Mesothelial cell of epicardium (in vitro differentiated cells): ENCODE data around the gene SH3YL1. TPM values are rescaled to one million over a fixed set of nuclear protein-coding genes. Genes with fewer than 3 reads are reported as not detected.

ENCODE experiments used
- DNase-seq, 2 experiments: peaks; one replicate each; pipeline ENCODE4 v3.0.0; 2021; ENCODE audit warnings: low spot score in 2 of 2; ENCODE audit not compliant: unreplicated experiment in 2 of 2
- H3K27ac Mint-ChIP-seq: 2 replicates; pipeline ENCODE4 v1.8.0; 2021; ENCODE audit warnings: mixed read lengths
- H3K27me3 Mint-ChIP-seq: 2 replicates; pipeline ENCODE4 v1.8.0; 2021; ENCODE audit warnings: low read depth, mixed read lengths
- H3K36me3 Mint-ChIP-seq: 2 replicates; pipeline ENCODE4 v1.8.0; 2021; ENCODE audit warnings: mixed read lengths
- H3K4me1 Mint-ChIP-seq: 2 replicates; pipeline ENCODE4 v1.8.0; 2021; ENCODE audit warnings: mixed read lengths
- H3K4me3 Mint-ChIP-seq: 2 replicates; pipeline ENCODE4 v1.8.0; 2021; ENCODE audit warnings: mild to moderate bottlenecking, moderate library complexity, mixed read lengths
- H3K9me3 Mint-ChIP-seq: 2 replicates; pipeline ENCODE4 v1.8.0; 2021; ENCODE audit warnings: mixed read lengths
- total RNA-seq: library from RNA; stranded (reverse); gene quantifications from 3 replicates; pipeline ENCODE4 v1.2.1, GENCODE V29; 2021
- TF ChIP-seq, protein P1 (sequence below): fragments of 200-600 bp; sonication (generic); IDR thresholded peaks from one replicate; pipeline ENCODE4 v1.5.0; 2021; ENCODE audit warnings: antibody characterized with exemption; ENCODE audit not compliant: unreplicated experiment

SH3YL1 gene, protein sequence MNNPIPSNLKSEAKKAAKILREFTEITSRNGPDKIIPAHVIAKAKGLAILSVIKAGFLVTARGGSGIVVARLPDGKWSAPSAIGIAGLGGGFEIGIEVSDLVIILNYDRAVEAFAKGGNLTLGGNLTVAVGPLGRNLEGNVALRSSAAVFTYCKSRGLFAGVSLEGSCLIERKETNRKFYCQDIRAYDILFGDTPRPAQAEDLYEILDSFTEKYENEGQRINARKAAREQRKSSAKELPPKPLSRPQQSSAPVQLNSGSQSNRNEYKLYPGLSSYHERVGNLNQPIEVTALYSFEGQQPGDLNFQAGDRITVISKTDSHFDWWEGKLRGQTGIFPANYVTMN
- 77.6 to 85.8 TPM (median 84.2 TPM) in 3 replicates for total RNA-seq

DNA sequence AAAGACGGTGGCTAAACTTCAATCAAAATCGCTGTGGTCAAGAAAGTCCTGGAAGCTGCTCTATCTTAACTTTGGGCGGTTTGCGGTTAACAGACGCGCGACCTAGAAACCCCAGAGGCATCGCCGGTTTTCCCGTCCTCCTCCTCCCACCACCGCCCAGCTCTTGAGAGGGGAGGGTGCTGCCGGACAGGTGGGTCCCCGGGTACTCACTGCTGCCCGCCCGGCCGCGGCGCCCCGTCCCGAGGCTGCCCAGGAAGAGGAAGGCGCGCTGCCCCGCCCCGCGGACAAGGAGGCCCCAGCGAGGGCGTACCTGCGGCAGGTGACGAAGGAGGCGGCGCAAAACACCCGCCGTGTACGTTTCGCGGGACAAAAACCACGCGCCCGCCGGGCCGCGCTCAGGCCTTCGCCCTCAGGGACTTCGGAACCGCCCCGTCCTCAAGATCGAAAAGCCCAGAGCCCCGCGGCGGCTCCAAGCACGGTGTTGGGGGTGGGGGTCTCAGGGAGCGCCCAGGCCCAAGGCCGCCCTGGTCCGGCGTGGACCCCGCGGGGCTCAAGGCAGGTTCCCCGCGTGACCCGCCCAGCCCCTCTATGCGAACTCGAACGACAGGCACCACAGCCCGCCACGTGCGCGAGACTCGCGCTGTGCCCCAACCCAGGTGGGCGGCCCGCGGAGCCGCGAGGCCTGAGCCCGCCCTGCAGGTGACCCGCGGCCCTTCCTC is at the start of gene SH3YL1:
Gene SH3YL1 (minus strand): TSS at position 259 of the 719 bp plus-strand sequence. CDS start 48 bp downstream, at position 211.
- Mint-ChIP-seq H3K4me3 (peak within 1 kb of the TSS; percentile 92), H3K36me3 (peaks cover 8% of the 10 kb centered on the region), H3K4me1 (peaks cover 43% of the 10 kb centered on the region), H3K27ac (peak within 1 kb of the TSS; percentile 97), H3K9me3 (peaks cover under 1% of the 10 kb centered on the region), H3K27me3 (no peaks in the 10 kb centered on the region)
- TF ChIP-seq, protein P1, sequence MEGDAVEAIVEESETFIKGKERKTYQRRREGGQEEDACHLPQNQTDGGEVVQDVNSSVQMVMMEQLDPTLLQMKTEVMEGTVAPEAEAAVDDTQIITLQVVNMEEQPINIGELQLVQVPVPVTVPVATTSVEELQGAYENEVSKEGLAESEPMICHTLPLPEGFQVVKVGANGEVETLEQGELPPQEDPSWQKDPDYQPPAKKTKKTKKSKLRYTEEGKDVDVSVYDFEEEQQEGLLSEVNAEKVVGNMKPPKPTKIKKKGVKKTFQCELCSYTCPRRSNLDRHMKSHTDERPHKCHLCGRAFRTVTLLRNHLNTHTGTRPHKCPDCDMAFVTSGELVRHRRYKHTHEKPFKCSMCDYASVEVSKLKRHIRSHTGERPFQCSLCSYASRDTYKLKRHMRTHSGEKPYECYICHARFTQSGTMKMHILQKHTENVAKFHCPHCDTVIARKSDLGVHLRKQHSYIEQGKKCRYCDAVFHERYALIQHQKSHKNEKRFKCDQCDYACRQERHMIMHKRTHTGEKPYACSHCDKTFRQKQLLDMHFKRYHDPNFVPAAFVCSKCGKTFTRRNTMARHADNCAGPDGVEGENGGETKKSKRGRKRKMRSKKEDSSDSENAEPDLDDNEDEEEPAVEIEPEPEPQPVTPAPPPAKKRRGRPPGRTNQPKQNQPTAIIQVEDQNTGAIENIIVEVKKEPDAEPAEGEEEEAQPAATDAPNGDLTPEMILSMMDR = no peak
- DNase-seq = peak in 1 of 2 experiments; percentile 65

DNA sequence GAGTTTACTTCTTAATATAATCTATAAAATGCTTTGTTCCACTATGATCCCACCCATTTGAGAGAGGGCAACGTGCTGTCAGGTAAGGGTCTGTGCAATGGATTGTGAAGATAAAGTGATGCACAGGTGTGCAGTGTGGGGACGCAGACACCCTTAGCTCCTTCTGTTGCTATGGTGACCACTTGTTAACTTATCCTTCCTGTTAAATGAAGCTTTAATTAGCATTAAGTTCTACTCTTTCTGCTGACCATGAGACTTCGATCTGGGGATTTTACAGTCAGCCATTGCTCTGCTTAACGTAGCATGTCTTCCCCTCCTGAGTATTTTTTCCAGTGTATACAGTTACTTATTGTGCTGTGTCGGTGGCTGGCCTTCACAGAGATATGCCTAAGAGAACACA is 47.2 kb upstream of the SH3YL1 start:
- Mint-ChIP-seq H3K27me3 (peaks cover 7% of the 10 kb centered on the region), H3K27ac (no peak overlapping the region), H3K4me3 (no peak overlapping the region), H3K4me1 (peaks cover 15% of the 10 kb centered on the region), H3K36me3 (no peaks in the 10 kb centered on the region), H3K9me3 (no peaks in the 10 kb centered on the region)
- TF ChIP-seq, protein P1 = no peak
- DNase-seq = no peak

DNA sequence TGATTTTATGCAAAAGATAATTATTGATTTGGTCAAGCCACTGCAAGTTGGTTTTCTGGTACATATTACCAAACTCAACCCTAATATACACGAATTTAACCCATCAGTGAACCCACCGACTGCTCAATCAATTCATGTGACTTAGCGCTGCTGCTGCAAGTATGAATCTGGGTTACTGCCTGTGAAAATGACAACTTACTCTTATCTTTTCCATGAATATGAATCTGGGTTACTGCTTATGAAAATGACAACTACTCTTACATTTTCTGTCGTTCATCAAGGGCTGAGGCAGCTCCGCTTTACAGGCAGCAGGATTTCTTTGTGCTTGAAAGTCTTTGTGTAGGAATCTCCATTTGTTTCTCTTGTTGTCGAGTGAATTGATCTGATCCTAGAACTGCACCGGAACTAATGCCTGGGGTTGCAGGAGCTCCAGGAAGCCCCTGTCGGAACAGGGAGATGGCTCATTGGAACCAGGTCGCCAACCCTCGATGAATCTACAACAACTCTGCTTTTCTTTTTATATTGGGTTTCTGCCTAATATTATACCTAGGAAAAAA is 46.2 kb upstream of the SH3YL1 start:
- Mint-ChIP-seq H3K9me3 (no peaks in the 10 kb centered on the region), H3K4me3 (no peak overlapping the region), H3K36me3 (no peaks in the 10 kb centered on the region), H3K27ac (no peak overlapping the region), H3K27me3 (peaks cover 7% of the 10 kb centered on the region), H3K4me1 (peaks cover 15% of the 10 kb centered on the region)
- TF ChIP-seq, protein P1 = no peak
- no peak for DNase-seq

DNA sequence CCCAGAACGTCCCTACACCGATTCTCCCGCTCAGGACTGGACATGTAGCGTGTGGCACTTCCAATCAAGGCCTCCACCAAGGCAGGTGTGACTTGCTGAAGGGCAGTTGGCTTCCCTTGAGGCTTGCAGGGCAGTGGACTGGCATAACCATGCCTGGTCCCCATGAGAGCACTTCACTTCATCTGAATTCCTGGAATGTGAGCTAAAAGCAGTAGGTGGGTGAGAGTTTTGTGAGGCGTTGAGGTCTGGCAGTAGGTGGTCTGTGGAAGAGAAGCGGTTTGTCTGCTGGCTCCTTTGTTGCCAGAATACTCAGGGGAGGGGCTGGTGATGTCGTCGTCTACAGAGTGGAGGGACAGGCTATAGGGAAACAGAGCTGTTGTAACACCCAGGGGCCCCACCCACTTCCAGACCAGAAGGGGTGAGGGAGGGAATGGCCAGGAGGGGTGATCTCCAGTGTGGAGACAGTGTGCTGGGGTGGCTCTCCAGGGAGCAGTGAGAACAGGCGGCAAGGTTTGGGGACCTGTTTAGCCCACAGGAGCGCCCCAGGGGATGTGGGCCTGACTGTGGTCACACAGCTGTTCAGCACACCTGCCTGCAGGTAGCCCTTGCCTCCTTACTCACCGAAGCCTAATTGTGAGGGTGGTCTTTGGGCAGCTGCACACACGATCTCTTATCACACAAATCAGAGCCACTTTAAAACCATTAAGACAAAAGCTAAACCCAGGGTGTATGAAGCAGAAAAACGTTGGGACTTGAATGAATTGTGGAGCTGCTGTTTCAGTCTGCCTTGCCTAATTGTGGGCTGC is 45.5 kb upstream of the SH3YL1 start:
- H3K36me3 Mint-ChIP-seq = no peaks in the 10 kb centered on the region
- TF ChIP-seq, protein P1 = no peak
- DNase-seq = no peak
- H3K27me3 Mint-ChIP-seq = peaks cover 7% of the 10 kb centered on the region
- H3K27ac Mint-ChIP-seq = no peak overlapping the region
- H3K4me1 Mint-ChIP-seq = peaks cover 15% of the 10 kb centered on the region
- H3K4me3 Mint-ChIP-seq = no peak overlapping the region
- H3K9me3 Mint-ChIP-seq = no peaks in the 10 kb centered on the region

DNA sequence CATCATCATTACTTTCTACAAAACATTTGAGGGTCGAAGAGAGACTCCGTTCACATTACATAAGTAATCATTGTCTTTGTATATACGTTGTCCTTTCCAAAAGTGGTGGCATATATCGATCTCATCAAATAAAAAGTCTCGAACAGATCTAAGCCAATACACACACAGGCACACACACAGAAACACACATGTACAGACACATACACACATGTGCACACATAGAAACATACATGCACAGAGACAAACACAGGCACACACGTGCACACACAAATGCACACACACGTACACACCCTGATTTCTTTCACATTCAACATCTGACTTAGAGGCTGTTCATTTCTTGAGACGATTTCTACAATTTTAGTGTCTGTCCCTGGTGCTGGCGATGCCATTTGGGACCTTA is 41.5 kb upstream of the SH3YL1 start:
- no peak for DNase-seq
- H3K9me3 Mint-ChIP-seq = peaks cover 23% of the 10 kb centered on the region
- no peak overlapping the region for H3K4me3 Mint-ChIP-seq
- peaks cover 1% of the 10 kb centered on the region for H3K27me3 Mint-ChIP-seq
- no peak overlapping the region for H3K27ac Mint-ChIP-seq
- no peaks in the 10 kb centered on the region for H3K36me3 Mint-ChIP-seq
- H3K4me1 Mint-ChIP-seq = peaks cover 14% of the 10 kb centered on the region
- TF ChIP-seq, protein P1 = no peak
